HG03442 (cell line): ENCODE measurements around the gene DCUN1D4.
"Not testable (repeated sequence)": the region's sequence is repeated elsewhere in the genome, so short reads cannot be mapped to it uniquely, and the experiment has no call there.

Experiments used
- ATAC-seq: cut with Tn5 transposase; IDR thresholded peaks from one replicate; pipeline ENCODE4 v1.9.1; 2021; ENCODE audit warnings: mild to moderate bottlenecking, moderate library complexity; ENCODE audit not compliant: unreplicated experiment

DCUN1D4 gene

GRCh38 chr4:51890760-51891159, 47.8 kb downstream of the DCUN1D4 start:
- ATAC-seq, result no peak

GRCh38 chr4:51893402-51893801, 50.4 kb downstream of the DCUN1D4 start:
- not testable (repeated sequence) for ATAC-seq

- no peak for ATAC-seq
These were observed 51.2 kb downstream of the DCUN1D4 start for GRCh38 chr4:51894059-51894645.

GRCh38 chr4:51895158-51895557, 52.2 kb downstream of the DCUN1D4 start:
- peak; percentile 37 for ATAC-seq

GRCh38 chr4:51895816-51896408, 53.0 kb downstream of the DCUN1D4 start:
- peak; percentile 99 for ATAC-seq

GRCh38 chr4:51901363-51901762, 58.4 kb downstream of the DCUN1D4 start:
- no peak for ATAC-seq

GRCh38 chr4:51906167-51906958, 63.4 kb downstream of the DCUN1D4 start:
- peak; percentile 98 for ATAC-seq

- ATAC-seq, result no peak
These were observed 64.2 kb downstream of the DCUN1D4 start for GRCh38 chr4:51907006-51907669.

- ATAC-seq, result no peak
These were observed 66.3 kb downstream of the DCUN1D4 start for GRCh38 chr4:51909236-51909703.

GRCh38 chr4:51918251-51918650, 75.3 kb downstream of the DCUN1D4 start:
- ATAC-seq, result no peak

GRCh38 chr4:51923343-51923742, 80.4 kb downstream of the DCUN1D4 start:
- ATAC-seq, result no peak

GRCh38 chr4:51925307-51925706, 82.4 kb downstream of the DCUN1D4 start:
- no peak for ATAC-seq

- no peak for ATAC-seq
These were observed 87.6 kb downstream of the DCUN1D4 start for GRCh38 chr4:51930557-51930956.

- ATAC-seq, result no peak
These were observed 88.5 kb downstream of the DCUN1D4 start for GRCh38 chr4:51931461-51931860.

- no peak for ATAC-seq
These were observed 89.3 kb downstream of the DCUN1D4 start for GRCh38 chr4:51932261-51932660.

GRCh38 chr4:51932684-51933083, 89.7 kb downstream of the DCUN1D4 start:
- ATAC-seq, result no peak

- ATAC-seq, result not testable (repeated sequence)
These were observed 97.5 kb downstream of the DCUN1D4 start for GRCh38 chr4:51940460-51940859.

- no peak for ATAC-seq
These were observed 99.3 kb downstream of the DCUN1D4 start for GRCh38 chr4:51942108-51942832.

GRCh38 chr4:51942833-51943215, 99.9 kb downstream of the DCUN1D4 start:
- ATAC-seq, result no peak

GRCh38 chr4:51943221-51943620, 100.3 kb downstream of the DCUN1D4 start:
- ATAC-seq, result no peak
